MG63 (cell line): ENCODE results near the gene LYSMD4. TPM values are rescaled to one million over a fixed set of nuclear protein-coding genes. Genes with fewer than 3 reads are reported as not detected.
A peak's percentile ranks its signal among the peaks of the same experiment; 100 is the strongest.
"Not testable (repeated sequence)": the region's sequence is repeated elsewhere in the genome, so short reads cannot be mapped to it uniquely, and the experiment has no call there.

Experiments
- DNase-seq: peaks from one replicate; pipeline ENCODE4 v3.0.0-alpha.2; 2020
- H3K27me3 ChIP-seq: fragments of 250-450 bp; sonication (Bioruptor Pico); 2 replicates; pipeline ENCODE4 v1.5.1; 2020; ENCODE audit warnings: mild to moderate bottlenecking, moderate library complexity
- H3K36me3 ChIP-seq: fragments of 250-450 bp; sonication (Bioruptor Pico); 2 replicates; pipeline ENCODE4 v1.5.1; 2020; ENCODE audit warnings: mild to moderate bottlenecking, moderate library complexity
- H3K4me3 ChIP-seq: fragments of 250-450 bp; sonication (Bioruptor Pico); 2 replicates; pipeline ENCODE4 v1.5.1; 2020; ENCODE audit warnings: mild to moderate bottlenecking, moderate library complexity
- H3K9me3 ChIP-seq: fragments of 250-450 bp; sonication (Bioruptor Pico); 2 replicates; pipeline ENCODE4 v1.5.1; 2020; ENCODE audit warnings: mild to moderate bottlenecking, moderate library complexity
- total RNA-seq: library from RNA; depleted of rRNA; stranded (reverse); fragments of >200 nt; shearing (Covaris generic); gene quantifications from 2 replicates; pipeline ENCODE4 v1.2.3, GENCODE V29; 2014; ENCODE audit warnings: low replicate concordance

LYSMD4 gene
- total RNA-seq, 1 experiment from 2014 or later, result 7.6 TPM

GRCh38 chr15:99735868-99736267 is 2.6 kb upstream of the LYSMD4 start:
- Histone ChIP-seq H3K4me3 (no peak overlapping the region), H3K27me3 (no peaks in the 10 kb centered on the region), H3K9me3 (no peaks in the 10 kb centered on the region), H3K36me3 (no peaks in the 10 kb centered on the region)
- no peak for DNase-seq

- H3K9me3 ChIP-seq, result no peaks in the 10 kb centered on the region
- no peaks in the 10 kb centered on the region for H3K36me3 ChIP-seq
- DNase-seq, result no peak
- H3K27me3 ChIP-seq, result no peaks in the 10 kb centered on the region
- H3K4me3 ChIP-seq, result no peak overlapping the region
Measured at GRCh38 chr15:99734575-99734974, 1.3 kb upstream of the LYSMD4 start.

GRCh38 chr15:99734040-99734291 is 729 bp upstream of the LYSMD4 start:
- not testable (repeated sequence) for H3K9me3 ChIP-seq, H3K36me3 ChIP-seq, DNase-seq, H3K27me3 ChIP-seq
- peak overlapping the region; percentile 60 for H3K4me3 ChIP-seq

GRCh38 chr15:99732751-99733267 is 428 bp downstream of the LYSMD4 start:
- no peaks in the 10 kb centered on the region for H3K36me3 ChIP-seq
- no peaks in the 10 kb centered on the region for H3K9me3 ChIP-seq
- H3K27me3 ChIP-seq, result no peaks in the 10 kb centered on the region
- peak overlapping the region; percentile 60 for H3K4me3 ChIP-seq
- peak; percentile 10 for DNase-seq

- H3K4me3 ChIP-seq, result peak overlapping the region; percentile 60
- no peaks in the 10 kb centered on the region for H3K27me3 ChIP-seq
- no peak for DNase-seq
- H3K36me3 ChIP-seq, result no peaks in the 10 kb centered on the region
- H3K9me3 ChIP-seq, result no peaks in the 10 kb centered on the region
Measured at GRCh38 chr15:99732124-99732750, 1.0 kb downstream of the LYSMD4 start.

GRCh38 chr15:99731336-99732123 is 1.7 kb downstream of the LYSMD4 start:
- Histone ChIP-seq H3K4me3 (no peak overlapping the region), H3K27me3 (no peaks in the 10 kb centered on the region)
- DNase-seq, result no peak

GRCh38 chr15:99729920-99730319 is 3.3 kb downstream of the LYSMD4 start:
- no peaks in the 10 kb centered on the region for H3K9me3 ChIP-seq
- no peaks in the 10 kb centered on the region for H3K36me3 ChIP-seq
- DNase-seq, result peak; percentile 24
- H3K27me3 ChIP-seq, result no peaks in the 10 kb centered on the region
- H3K4me3 ChIP-seq, result no peak overlapping the region

More at GRCh38 chr15:99731336-99732123, 1.7 kb downstream of the LYSMD4 start:
- no peaks in the 10 kb centered on the region for H3K9me3 ChIP-seq
- no peaks in the 10 kb centered on the region for H3K36me3 ChIP-seq

- H3K9me3 ChIP-seq, result no peaks in the 10 kb centered on the region
- no peaks in the 10 kb centered on the region for H3K36me3 ChIP-seq
- no peak overlapping the region for H3K4me3 ChIP-seq
- DNase-seq, result no peak
- H3K27me3 ChIP-seq, result no peaks in the 10 kb centered on the region
Measured at GRCh38 chr15:99729327-99729726, 3.9 kb downstream of the LYSMD4 start.

GRCh38 chr15:99728916-99729315 is 4.3 kb downstream of the LYSMD4 start:
- no peaks in the 10 kb centered on the region for H3K36me3 ChIP-seq
- no peaks in the 10 kb centered on the region for H3K27me3 ChIP-seq
- no peak for DNase-seq
- H3K9me3 ChIP-seq, result no peaks in the 10 kb centered on the region
- H3K4me3 ChIP-seq, result no peak overlapping the region

- DNase-seq, result no peak
Measured at GRCh38 chr15:99727733-99728132, 5.5 kb downstream of the LYSMD4 start.

GRCh38 chr15:99727330-99727729 is 5.9 kb downstream of the LYSMD4 start:
- Histone ChIP-seq H3K4me3 (no peak overlapping the region), H3K27me3 (no peaks in the 10 kb centered on the region), H3K36me3 (no peaks in the 10 kb centered on the region), H3K9me3 (no peaks in the 10 kb centered on the region)
- no peak for DNase-seq

More at GRCh38 chr15:99727733-99728132, 5.5 kb downstream of the LYSMD4 start:
- H3K27me3 ChIP-seq, result no peaks in the 10 kb centered on the region
- H3K4me3 ChIP-seq, result no peak overlapping the region
- H3K36me3 ChIP-seq, result no peaks in the 10 kb centered on the region
- H3K9me3 ChIP-seq, result no peaks in the 10 kb centered on the region

- Histone ChIP-seq H3K9me3 (no peaks in the 10 kb centered on the region), H3K36me3 (no peaks in the 10 kb centered on the region), H3K27me3 (no peaks in the 10 kb centered on the region), H3K4me3 (no peak overlapping the region)
- DNase-seq, result no peak
Measured at GRCh38 chr15:99726333-99726732, 6.9 kb downstream of the LYSMD4 start.

- H3K36me3 ChIP-seq, result peaks cover 23% of the 10 kb centered on the region
- no peaks in the 10 kb centered on the region for H3K9me3 ChIP-seq
- H3K27me3 ChIP-seq, result no peaks in the 10 kb centered on the region
- H3K4me3 ChIP-seq, result no peak overlapping the region
- no peak for DNase-seq
Measured at GRCh38 chr15:99722406-99722805, 10.8 kb downstream of the LYSMD4 start.

- Histone ChIP-seq H3K36me3 (peaks cover 28% of the 10 kb centered on the region), H3K9me3 (no peaks in the 10 kb centered on the region), H3K27me3 (no peaks in the 10 kb centered on the region), H3K4me3 (no peak overlapping the region)
- DNase-seq, result no peak
Measured at GRCh38 chr15:99721896-99722295, 11.3 kb downstream of the LYSMD4 start.

- Histone ChIP-seq H3K4me3 (no peak overlapping the region), H3K36me3 (peaks cover 34% of the 10 kb centered on the region), H3K27me3 (no peaks in the 10 kb centered on the region), H3K9me3 (no peaks in the 10 kb centered on the region)
- no peak for DNase-seq
Measured at GRCh38 chr15:99721104-99721778, 12.0 kb downstream of the LYSMD4 start.

GRCh38 chr15:99720533-99720932 is 12.7 kb downstream of the LYSMD4 start:
- Histone ChIP-seq H3K4me3 (no peak overlapping the region), H3K9me3 (no peaks in the 10 kb centered on the region), H3K27me3 (no peaks in the 10 kb centered on the region), H3K36me3 (peaks cover 39% of the 10 kb centered on the region)
- no peak for DNase-seq

GRCh38 chr15:99719096-99719541 is 14.1 kb downstream of the LYSMD4 start:
- Histone ChIP-seq H3K36me3 (peaks cover 51% of the 10 kb centered on the region), H3K27me3 (no peaks in the 10 kb centered on the region), H3K9me3 (no peaks in the 10 kb centered on the region), H3K4me3 (no peak overlapping the region)
- no peak for DNase-seq
